ENCODE results near the gene MEAK7.

The MEAK7 gene

DNA sequence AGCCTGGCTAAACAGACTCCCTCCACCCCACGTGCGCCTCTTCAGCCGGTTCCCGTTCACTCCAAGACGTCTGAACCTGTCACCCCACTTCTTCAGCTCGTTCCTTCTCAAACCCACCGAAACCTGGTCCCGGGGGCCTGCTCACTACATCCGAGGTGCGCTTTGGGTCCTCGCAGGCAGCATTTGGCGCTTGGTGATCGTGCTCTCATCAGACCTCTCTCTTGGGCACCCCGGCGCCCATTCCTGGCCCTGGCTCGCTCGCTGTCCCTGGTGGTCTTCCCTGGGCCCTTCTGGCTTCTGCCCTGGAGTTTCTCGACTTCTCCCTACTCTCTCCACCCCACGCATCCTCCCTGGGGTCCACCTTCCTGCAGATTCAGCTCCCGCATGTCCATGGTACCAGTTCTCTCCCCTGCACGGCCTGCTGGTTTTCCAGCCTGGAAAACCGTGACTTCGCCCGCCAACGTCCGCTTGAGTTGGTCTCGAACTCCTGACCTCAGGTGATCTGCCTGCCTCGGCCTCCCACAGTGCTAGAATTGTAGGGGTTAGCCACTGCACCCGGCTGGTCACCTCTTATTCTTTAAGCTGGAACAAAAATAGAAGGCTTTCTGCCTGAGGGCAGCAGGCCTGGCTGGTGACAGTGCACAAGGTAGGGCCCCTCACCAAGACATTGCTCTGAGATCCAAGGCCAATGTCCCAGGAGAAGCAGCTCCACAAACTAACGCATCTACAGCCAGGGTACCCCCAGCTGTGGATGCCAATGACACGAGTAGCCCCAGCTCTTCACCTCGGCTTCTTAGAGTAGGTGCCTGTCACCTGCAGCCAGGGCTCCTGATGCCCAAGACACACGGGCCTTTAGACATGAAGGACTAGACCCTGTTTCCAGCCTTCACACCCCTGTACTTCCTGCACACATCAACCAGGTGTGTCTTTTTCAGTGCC lies 1.1 kb upstream of the MEAK7 start:
- Histone ChIP-seq H3K9ac (ENCODE audit: low read length) (peak overlapping the region; percentile 83), H3K9me3 (ENCODE audit: control insufficient read depth, low read length) (no peaks in the 10 kb centered on the region), H3K4me3 (ENCODE audit: low read length) (peak overlapping the region; percentile 94), H3K4me1 (ENCODE audit: control insufficient read depth, insufficient read depth, low read length) (peaks cover 22% of the 10 kb centered on the region), H3K36me3 (ENCODE audit: control insufficient read depth, insufficient read depth, low read length) (no peaks in the 10 kb centered on the region), H3K27me3 (ENCODE audit: control insufficient read depth, insufficient read depth, low read length) (no peaks in the 10 kb centered on the region)

- H3K9ac ChIP-seq (ENCODE audit: low read length) = peak overlapping the region; percentile 83
- peak overlapping the region; percentile 94 for H3K4me3 ChIP-seq (ENCODE audit: low read length)
- no peaks in the 10 kb centered on the region for H3K27me3 ChIP-seq (ENCODE audit: control insufficient read depth, insufficient read depth, low read length)
- H3K4me1 ChIP-seq (ENCODE audit: control insufficient read depth, insufficient read depth, low read length) = peaks cover 22% of the 10 kb centered on the region
- H3K36me3 ChIP-seq (ENCODE audit: control insufficient read depth, insufficient read depth, low read length) = no peaks in the 10 kb centered on the region
- no peaks in the 10 kb centered on the region for H3K9me3 ChIP-seq (ENCODE audit: control insufficient read depth, low read length)
Measured at GRCh38 chr16:84503751-84504395, 586 bp downstream of the MEAK7 start.

DNA sequence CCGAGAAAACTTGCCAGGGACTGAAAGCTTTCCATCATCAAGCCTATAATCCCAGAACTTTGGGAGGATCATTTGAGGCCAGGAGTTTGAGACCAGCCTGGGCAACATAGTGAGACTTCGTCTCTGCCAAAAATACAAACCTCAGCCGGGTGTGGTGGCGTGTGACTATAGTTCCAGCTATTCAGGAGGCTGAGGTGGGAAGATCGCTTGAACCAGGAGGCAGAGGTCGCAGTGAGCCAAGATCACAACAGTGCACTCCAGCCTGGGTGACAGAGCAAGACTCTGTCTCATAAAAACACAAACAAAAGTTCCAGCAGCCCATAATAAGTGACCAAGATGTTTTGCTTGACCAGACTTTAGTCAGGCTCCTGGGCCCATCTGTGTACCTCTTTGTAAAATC lies 1.9 kb downstream of the MEAK7 start:
- Histone ChIP-seq H3K9me3 (ENCODE audit: control insufficient read depth, low read length) (no peaks in the 10 kb centered on the region), H3K4me3 (ENCODE audit: low read length) (no peak overlapping the region), H3K36me3 (ENCODE audit: control insufficient read depth, insufficient read depth, low read length) (no peaks in the 10 kb centered on the region), H3K27me3 (ENCODE audit: control insufficient read depth, insufficient read depth, low read length) (no peaks in the 10 kb centered on the region), H3K4me1 (ENCODE audit: control insufficient read depth, insufficient read depth, low read length) (peaks cover 22% of the 10 kb centered on the region), H3K9ac (ENCODE audit: low read length) (no peak overlapping the region)

- no peak overlapping the region for H3K9ac ChIP-seq (ENCODE audit: low read length)
- H3K27me3 ChIP-seq (ENCODE audit: control insufficient read depth, insufficient read depth, low read length) = no peaks in the 10 kb centered on the region
- H3K4me1 ChIP-seq (ENCODE audit: control insufficient read depth, insufficient read depth, low read length) = peaks cover 22% of the 10 kb centered on the region
- H3K4me3 ChIP-seq (ENCODE audit: low read length) = no peak overlapping the region
- no peaks in the 10 kb centered on the region for H3K36me3 ChIP-seq (ENCODE audit: control insufficient read depth, insufficient read depth, low read length)
- H3K9me3 ChIP-seq (ENCODE audit: control insufficient read depth, low read length) = no peaks in the 10 kb centered on the region
Measured at GRCh38 chr16:84502075-84502474, 2.4 kb downstream of the MEAK7 start.

DNA sequence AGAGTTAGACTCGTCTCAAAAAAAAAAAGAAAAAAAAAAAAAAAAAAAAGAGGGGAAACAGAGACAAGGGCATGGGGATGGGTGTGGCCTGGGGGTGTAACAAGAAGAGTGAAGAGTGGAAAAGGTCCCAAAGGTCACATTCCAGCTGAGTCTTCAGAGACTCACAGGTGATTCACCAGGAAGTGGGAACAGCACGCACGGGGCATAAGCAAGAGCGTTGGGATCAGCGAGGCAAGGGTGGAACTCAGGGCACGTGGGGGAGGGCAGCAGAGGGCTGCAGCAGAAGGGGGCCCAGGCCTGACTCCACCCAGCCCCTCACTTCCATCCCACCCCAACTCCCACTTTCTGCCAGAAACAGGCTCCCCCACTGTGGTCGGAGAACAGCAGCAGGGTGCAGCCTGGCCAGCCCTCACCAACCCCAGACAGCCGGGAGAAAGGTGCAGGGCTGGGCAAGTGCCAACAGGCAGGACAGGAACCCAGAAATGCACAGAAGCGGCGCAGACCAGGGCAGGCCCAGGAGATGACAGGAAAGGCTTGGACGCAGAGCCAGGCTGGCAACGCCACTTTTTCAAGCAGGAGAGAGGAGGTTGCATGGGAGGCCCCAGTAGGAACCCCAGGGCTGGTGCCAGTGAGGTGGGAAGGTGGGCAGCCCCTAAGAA lies 3.3 kb downstream of the MEAK7 start:
- Histone ChIP-seq H3K4me3 (ENCODE audit: low read length) (no peak overlapping the region), H3K4me1 (ENCODE audit: control insufficient read depth, insufficient read depth, low read length) (peaks cover 20% of the 10 kb centered on the region), H3K27me3 (ENCODE audit: control insufficient read depth, insufficient read depth, low read length) (no peaks in the 10 kb centered on the region), H3K9ac (ENCODE audit: low read length) (no peak overlapping the region), H3K36me3 (ENCODE audit: control insufficient read depth, insufficient read depth, low read length) (no peaks in the 10 kb centered on the region), H3K9me3 (ENCODE audit: control insufficient read depth, low read length) (no peaks in the 10 kb centered on the region)

DNA sequence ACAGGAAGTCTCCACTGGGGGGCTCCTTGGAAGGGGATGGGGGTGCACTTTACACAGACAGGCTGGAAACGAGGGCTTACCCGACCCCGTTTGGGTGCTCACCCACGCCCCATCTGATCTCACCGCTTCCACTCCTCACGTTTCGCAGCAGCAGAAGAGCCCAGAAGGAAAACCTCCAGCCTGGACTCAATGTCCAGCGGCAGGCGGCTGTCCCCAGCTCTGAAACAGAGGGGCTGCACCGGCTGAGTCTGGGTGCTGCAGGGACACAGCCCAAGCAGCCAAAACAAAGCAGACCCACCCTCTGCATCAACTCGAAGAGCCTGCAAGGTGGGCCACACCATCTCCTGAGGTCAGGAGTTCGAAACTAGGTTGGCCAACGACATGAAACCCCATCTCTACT lies 3.9 kb downstream of the MEAK7 start:
- Histone ChIP-seq H3K27me3 (ENCODE audit: control insufficient read depth, insufficient read depth, low read length) (no peaks in the 10 kb centered on the region), H3K9ac (ENCODE audit: low read length) (no peak overlapping the region), H3K4me1 (ENCODE audit: control insufficient read depth, insufficient read depth, low read length) (peaks cover 15% of the 10 kb centered on the region), H3K36me3 (ENCODE audit: control insufficient read depth, insufficient read depth, low read length) (no peaks in the 10 kb centered on the region), H3K9me3 (ENCODE audit: control insufficient read depth, low read length) (no peaks in the 10 kb centered on the region), H3K4me3 (ENCODE audit: low read length) (no peak overlapping the region)

DNA sequence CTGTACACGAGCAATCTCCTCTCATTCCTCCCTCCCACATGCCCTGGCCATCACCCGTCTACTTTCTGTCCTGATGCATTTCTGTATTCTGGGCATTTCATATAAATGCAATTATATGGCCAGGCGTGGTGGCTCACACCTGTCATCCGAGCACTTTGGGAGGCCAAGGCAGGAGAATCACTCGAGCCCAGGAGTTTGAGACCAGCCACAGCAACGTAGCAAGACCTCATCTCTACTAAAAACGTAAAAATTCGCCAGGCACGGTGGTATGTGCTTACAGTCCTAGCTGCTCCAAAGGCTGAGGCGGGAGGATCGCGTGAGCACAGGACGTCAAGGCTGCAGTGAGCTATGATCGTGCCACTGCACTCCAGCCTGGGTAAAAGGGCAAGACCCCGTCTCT lies 4.8 kb downstream of the MEAK7 start:
- Histone ChIP-seq H3K4me1 (ENCODE audit: control insufficient read depth, insufficient read depth, low read length) (peaks cover 7% of the 10 kb centered on the region), H3K36me3 (ENCODE audit: control insufficient read depth, insufficient read depth, low read length) (peaks cover under 1% of the 10 kb centered on the region), H3K9me3 (ENCODE audit: control insufficient read depth, low read length) (no peaks in the 10 kb centered on the region), H3K27me3 (ENCODE audit: control insufficient read depth, insufficient read depth, low read length) (no peaks in the 10 kb centered on the region), H3K4me3 (ENCODE audit: low read length) (no peak overlapping the region), H3K9ac (ENCODE audit: low read length) (no peak overlapping the region)

GRCh38 chr16:84498859-84499620 lies 5.4 kb downstream of the MEAK7 start:
- no peaks in the 10 kb centered on the region for H3K27me3 ChIP-seq (ENCODE audit: control insufficient read depth, insufficient read depth, low read length)
- H3K4me1 ChIP-seq (ENCODE audit: control insufficient read depth, insufficient read depth, low read length) = peaks cover 7% of the 10 kb centered on the region
- H3K9ac ChIP-seq (ENCODE audit: low read length) = no peak overlapping the region
- no peaks in the 10 kb centered on the region for H3K9me3 ChIP-seq (ENCODE audit: control insufficient read depth, low read length)
- no peak overlapping the region for H3K4me3 ChIP-seq (ENCODE audit: low read length)
- peaks cover 5% of the 10 kb centered on the region for H3K36me3 ChIP-seq (ENCODE audit: control insufficient read depth, insufficient read depth, low read length)

- no peaks in the 10 kb centered on the region for H3K4me1 ChIP-seq (ENCODE audit: control insufficient read depth, insufficient read depth, low read length)
- H3K36me3 ChIP-seq (ENCODE audit: control insufficient read depth, insufficient read depth, low read length) = peaks cover 5% of the 10 kb centered on the region
- no peaks in the 10 kb centered on the region for H3K9me3 ChIP-seq (ENCODE audit: control insufficient read depth, low read length)
- no peaks in the 10 kb centered on the region for H3K27me3 ChIP-seq (ENCODE audit: control insufficient read depth, insufficient read depth, low read length)
- no peak overlapping the region for H3K9ac ChIP-seq (ENCODE audit: low read length)
- H3K4me3 ChIP-seq (ENCODE audit: low read length) = no peak overlapping the region
Measured at GRCh38 chr16:84498223-84498610, 6.2 kb downstream of the MEAK7 start.

DNA sequence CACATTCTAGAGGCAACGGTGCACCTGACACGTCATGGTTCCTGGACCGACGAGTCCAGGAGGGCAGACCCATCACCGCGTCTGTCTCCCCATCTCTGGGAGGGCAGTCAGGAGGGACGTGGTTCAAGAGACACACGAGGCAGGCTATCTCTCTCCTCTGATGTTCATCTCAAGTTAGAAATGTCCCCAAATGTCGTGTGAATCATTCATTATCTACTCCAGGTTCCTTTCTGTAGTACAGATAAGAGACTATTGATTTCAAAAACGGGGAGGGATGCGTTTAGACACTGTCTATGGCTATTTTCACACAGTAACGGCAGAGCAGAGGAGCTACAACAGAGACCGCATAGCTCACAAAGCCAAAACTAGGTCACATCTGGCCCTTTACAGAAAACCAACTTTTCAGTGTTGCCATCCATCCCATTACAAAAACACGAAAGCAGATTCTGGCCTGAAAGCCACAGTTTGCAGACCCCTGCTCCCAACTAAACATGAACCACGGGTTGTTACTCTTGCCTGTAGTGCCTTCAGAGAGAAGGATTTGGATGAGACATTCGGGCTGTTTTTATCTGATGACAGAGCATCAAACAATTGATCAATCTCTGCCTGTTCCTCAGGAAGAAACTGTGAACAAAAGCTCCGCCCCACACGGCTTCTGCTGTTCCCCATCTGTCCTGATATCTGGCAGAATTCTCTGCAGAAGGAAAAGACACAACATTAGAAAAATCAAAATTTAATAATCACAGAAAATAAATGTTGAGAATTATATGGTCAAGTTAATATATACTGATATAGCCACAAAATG lies 6.8 kb downstream of the MEAK7 start:
- H3K36me3 ChIP-seq (ENCODE audit: control insufficient read depth, insufficient read depth, low read length) = peaks cover 5% of the 10 kb centered on the region
- H3K4me3 ChIP-seq (ENCODE audit: low read length) = no peak overlapping the region
- H3K27me3 ChIP-seq (ENCODE audit: control insufficient read depth, insufficient read depth, low read length) = no peaks in the 10 kb centered on the region
- H3K9me3 ChIP-seq (ENCODE audit: control insufficient read depth, low read length) = no peaks in the 10 kb centered on the region
- H3K4me1 ChIP-seq (ENCODE audit: control insufficient read depth, insufficient read depth, low read length) = no peaks in the 10 kb centered on the region
- H3K9ac ChIP-seq (ENCODE audit: low read length) = no peak overlapping the region

DNA sequence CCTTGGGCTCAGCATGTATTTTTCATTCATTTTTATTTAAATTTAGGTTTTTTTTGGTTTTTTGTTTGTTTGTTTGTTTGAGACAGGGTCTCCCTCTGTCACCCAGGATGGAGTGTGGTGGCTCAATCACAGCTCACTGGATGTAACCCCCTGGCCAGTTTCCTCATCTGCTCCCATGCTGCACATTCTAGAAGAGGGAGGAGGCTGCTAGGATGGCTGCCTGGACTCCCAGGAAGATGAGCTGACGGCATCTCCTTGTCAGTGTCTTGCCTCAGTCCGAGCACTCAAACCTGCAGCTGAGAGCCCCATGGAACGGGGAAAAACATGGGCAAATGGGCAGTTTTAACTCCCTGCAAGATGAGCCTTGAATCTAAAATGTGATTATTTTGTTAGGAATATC lies 7.5 kb downstream of the MEAK7 start:
- Histone ChIP-seq H3K9me3 (ENCODE audit: control insufficient read depth, low read length) (no peaks in the 10 kb centered on the region), H3K27me3 (ENCODE audit: control insufficient read depth, insufficient read depth, low read length) (no peaks in the 10 kb centered on the region), H3K9ac (ENCODE audit: low read length) (no peak overlapping the region), H3K36me3 (ENCODE audit: control insufficient read depth, insufficient read depth, low read length) (peaks cover 5% of the 10 kb centered on the region), H3K4me3 (ENCODE audit: low read length) (no peak overlapping the region), H3K4me1 (ENCODE audit: control insufficient read depth, insufficient read depth, low read length) (no peaks in the 10 kb centered on the region)

Measured in mucosa of stomach (tissue), 1 donor.